ELF-1 (cell line): ENCODE measurements around the gene CDH4.

Source experiments
- DNase-seq: peaks from one replicate; pipeline ENCODE4 v3.0.0-alpha.2; 2016; ENCODE audit warnings: low read depth, low spot score

CDH4 gene

DNA sequence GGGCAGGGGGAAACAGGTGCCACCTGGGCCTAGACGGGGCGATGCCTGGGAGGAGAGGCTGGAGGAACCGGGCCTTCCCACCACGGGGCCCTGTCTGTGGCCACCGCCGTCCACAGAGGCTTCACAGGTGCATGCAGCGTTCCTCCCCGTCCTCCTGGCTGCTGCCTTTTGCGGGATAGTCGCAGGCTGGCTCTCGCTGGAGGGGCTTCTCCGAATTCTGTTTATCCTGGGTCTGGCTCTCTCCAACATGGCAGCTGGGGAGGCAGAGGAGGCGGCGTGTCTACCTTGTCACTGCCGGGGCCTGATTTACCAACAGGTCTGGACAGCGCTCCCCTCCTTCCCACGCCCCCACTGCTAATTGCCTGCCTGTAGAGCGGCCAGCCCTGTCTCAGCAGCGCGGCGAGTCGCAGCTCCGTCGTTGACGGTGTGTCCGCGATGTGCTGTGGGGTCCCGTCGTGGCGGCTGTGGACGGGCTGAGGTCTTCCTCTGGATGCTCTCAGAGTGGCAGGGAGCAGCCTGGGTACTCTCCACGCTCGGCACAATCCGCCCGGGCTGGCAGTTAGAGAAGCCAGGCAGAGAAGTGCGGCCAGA is 550.8 kb downstream of the CDH4 start:
- peak; percentile 68 for DNase-seq

GRCh38 chr20:61803416-61803914 is 551.4 kb downstream of the CDH4 start:
- DNase-seq = no peak

DNA sequence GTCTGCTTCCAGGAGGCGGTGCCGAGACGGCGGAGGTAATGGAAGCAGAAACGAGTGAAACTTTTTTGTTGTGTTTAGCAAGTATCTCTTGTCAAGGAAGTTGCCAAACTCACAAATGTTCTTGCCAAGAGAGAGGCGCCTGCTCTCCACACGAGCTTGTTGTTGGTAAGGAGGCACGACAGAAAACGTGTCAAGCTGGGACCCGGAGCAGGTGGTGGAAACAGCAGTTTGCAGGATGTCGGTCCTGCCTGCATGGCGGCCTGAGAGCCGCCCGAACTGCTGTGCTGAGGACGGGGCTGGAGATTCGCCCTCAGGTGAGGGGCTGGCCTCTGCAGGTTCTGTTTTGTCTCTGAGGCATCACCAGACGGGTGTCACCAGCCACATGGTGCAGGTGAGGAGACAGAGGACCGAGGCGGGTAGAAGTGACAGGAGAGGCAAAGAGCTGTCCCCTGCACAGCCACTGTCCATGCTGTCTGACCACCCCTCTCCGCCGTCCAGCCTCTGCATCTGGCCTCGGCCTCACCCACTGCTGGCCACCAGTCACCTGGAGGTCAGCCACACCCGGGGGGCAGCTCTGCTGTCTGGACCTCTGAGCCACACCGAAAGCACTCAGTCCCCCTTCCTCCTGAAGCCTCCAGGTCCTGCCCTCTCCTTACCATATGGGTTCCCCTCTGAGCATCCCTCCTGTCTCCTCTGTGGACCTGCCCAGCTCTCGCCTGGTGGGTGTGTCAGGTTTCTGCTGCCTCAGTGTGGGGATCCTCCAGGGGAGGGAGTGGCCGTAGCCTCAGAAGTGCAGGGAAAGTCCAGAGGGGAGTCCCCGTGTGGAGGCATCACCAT is 552.1 kb downstream of the CDH4 start:
- DNase-seq = peak; percentile 45

GRCh38 chr20:61804752-61805295 is 552.8 kb downstream of the CDH4 start:
- no peak for DNase-seq

DNA sequence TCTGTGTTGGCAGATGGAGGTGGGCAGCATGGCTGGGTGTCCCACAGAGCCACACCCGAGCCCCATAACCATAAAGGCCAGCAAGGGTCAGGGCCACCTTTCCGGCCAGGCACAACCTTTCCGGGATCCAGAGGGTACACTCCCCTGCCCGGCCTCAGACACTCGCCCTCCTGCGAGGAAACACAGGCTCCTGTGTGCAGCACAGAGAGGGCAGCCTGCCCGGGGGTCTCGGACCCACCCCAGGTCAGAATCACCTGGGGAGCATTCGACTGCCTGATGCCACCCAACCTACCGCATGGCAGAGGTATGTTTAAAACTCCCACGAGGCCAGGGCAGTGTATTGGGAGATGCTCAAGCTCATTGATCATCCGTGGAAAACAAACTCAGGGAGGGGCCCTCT is 553.3 kb downstream of the CDH4 start:
- DNase-seq = no peak

GRCh38 chr20:61805781-61806180 is 553.7 kb downstream of the CDH4 start:
- DNase-seq = no peak

- no peak for DNase-seq
These were observed 554.3 kb downstream of the CDH4 start for GRCh38 chr20:61806314-61806713.

DNA sequence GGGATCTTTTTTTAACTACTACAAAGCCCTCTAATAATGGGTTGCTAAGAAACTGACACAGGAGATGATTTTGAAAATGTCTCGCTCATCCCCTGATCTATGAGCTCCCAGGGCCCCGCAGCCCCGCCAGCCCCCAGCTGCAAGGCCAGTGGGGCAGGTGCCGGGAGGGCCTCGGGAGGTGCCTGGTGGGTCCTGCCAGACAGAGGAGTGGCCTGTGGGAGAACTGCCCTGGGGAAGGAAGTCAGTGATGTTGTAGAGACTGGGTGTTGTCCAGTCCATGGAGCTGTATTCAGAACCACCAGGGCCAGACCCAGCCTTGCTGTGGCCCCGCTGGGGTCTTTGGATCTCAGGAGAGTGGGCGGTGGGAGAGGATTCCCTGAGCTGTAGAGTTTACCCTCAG is 554.9 kb downstream of the CDH4 start:
- DNase-seq = no peak

- no peak for DNase-seq
These were observed 555.6 kb downstream of the CDH4 start for GRCh38 chr20:61807471-61808160.

DNA sequence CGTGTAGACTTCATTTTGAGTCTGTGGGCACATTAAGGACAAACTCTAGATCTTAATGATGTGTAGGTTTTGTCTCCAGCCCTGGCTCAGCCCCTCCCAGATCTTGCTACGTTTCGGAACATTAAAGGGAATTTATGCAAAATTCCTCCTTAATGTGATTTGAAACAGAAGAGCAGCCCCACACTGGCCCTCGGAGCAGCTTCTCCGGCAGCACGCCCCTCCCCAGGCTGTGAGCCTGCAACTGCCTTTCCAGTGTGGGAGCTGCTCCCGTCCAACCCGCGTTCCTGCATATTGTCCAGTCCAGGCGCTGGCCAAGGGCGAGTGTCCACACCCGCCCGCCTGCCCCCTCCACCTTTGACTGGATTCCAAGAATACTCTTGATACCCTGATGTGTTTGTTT is 556.4 kb downstream of the CDH4 start:
- DNase-seq = no peak

DNA sequence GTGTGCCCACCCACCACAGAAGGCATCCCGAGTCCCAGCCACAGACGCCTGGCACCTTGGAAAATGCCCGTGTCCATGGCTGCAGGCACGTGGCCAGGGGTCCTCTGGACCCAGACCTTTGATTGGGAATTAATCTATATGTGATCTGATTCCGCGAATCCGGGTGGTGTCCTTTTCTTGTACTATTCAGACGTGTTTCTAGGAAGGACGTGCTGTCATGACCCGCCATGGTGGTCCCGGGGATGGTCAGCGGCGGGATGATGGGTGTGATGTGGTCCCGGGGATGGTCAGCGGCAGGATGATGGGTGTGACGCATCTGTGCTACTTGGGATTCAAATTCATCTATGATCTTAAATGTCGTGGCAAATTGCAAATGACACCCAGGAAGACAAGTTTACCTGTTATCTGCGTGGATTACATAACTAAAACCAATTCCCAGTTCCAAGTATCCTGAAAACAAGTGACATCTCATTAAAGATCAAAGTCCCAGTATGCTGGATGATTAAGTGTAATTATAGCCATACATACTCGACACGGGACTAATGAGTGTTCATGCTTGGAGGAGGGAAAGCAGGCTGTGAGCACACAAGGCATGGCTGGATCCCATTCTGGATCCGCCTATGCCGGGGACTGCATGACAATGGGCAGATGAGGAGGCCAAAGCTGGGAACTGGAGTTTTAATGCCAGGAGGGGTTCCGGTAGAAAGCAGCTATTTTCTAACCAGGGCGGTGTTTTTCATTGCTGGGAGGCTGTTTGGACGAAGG is 557.1 kb downstream of the CDH4 start:
- no peak for DNase-seq

DNA sequence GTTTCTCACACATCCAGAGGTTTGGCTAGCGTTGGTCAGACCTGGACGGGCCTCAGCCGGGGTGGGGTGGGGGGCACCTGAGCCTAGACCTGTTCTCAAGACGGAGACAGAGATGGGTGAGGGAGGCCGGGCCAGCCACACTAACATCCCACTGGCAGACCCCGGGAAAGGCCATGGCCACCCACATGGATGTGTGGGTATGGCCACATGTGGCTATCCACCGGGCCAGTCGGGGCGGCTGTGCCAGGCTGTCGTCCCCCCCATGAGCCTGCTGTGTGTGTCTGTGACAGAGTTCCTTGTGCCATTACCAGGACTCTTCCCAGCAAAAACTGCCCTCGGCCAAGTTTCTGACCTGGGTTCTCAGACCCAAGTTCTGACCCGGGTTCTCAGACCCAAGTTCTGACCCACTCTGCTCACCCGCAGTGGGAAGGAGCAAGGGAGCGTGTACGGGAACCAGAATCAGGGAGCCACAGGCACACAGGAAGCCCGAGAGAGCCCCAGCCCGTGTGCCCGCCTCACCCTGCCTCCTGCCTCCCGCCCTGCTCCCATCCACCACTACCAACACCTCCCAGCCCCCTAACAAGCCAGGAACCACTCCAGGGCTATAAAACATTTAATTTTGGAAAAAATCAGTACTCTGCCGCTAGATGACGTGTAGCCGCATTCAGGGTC is 558.1 kb downstream of the CDH4 start:
- DNase-seq = no peak

- DNase-seq = no peak
These were observed 558.7 kb downstream of the CDH4 start for GRCh38 chr20:61810738-61811135.

GRCh38 chr20:61811166-61811565 is 559.1 kb downstream of the CDH4 start:
- no peak for DNase-seq

- no peak for DNase-seq
These were observed 560.2 kb downstream of the CDH4 start for GRCh38 chr20:61812121-61812844.

DNA sequence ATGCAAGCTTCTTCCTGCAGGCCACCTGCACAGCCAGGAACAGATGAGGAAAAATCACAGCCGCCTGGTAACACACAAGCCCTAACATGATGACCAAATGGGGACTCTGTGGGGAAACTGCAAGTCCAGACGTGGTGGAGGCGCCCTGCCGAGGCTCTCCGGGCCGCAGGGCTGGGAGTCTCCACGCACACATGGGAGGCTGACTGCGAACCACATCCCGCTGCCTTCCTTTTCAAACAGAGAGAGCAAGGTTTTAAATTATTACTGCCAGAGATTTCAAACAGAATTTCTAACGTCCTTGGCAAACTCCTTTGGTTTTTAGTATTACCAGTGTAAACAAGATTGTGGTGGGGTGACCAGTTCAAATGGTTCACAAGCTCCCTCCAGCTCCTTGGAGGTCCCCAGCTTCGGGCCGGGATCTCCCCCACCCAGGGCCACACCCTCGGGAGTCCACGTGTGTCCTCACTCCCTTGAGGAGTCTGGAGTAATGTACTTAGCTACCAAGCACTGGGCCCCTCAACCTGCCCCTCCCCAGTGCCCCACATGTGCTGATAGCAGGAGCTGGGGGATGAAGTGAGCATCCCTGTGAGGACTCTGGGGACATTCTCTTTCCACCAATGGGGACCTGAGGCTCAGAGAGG is 560.9 kb downstream of the CDH4 start:
- no peak for DNase-seq

GRCh38 chr20:61813791-61814190 is 561.7 kb downstream of the CDH4 start:
- DNase-seq = no peak

- no peak for DNase-seq
These were observed 562.2 kb downstream of the CDH4 start for GRCh38 chr20:61814244-61814643.

- no peak for DNase-seq
These were observed 562.7 kb downstream of the CDH4 start for GRCh38 chr20:61814726-61815125.

GRCh38 chr20:61815176-61815575 is 563.1 kb downstream of the CDH4 start:
- no peak for DNase-seq
